ENCODE results near the gene THNSL1. TPM values are rescaled to one million over a fixed set of nuclear protein-coding genes. Genes with fewer than 3 reads are reported as not detected.

The THNSL1 gene
- polyA plus RNA-seq, result 2.8 and 5.1 TPM in 2 replicates
- polyA minus RNA-seq, result 9.6 and 11.2 TPM in 2 replicates

GRCh38 chr10:25016376-25017153, at the start of gene THNSL1:
Gene THNSL1 (plus strand): TSS chr10:25016612. CDS start chr10:25023224, 6,612 bp downstream.
- H4K20me1 ChIP-seq (ENCODE audit: insufficient read depth), result no peaks in the 10 kb centered on the region
- H3K79me2 ChIP-seq (replicated peaks; ENCODE audit: insufficient read depth, low read length), result peaks cover 5% of the 10 kb centered on the region
- H3K9me2 ChIP-seq (ENCODE audit: insufficient read depth, low read length), result no peaks in the 10 kb centered on the region
- H3K4me3 ChIP-seq (ENCODE audit: low read length), result peak within 1 kb of the TSS; percentile 82
- peak within 1 kb of the TSS; percentile 85 for H3K4me2 ChIP-seq (ENCODE audit: low read length)
- H3K9ac ChIP-seq (ENCODE audit: low read length), result peak within 1 kb of the TSS; percentile 71
- no peaks in the 10 kb centered on the region for H3K27me3 ChIP-seq (ENCODE audit: insufficient read depth, low read depth, low read length)
- H2AFZ ChIP-seq (ENCODE audit: low read depth, low read length), result peak within 1 kb of the TSS; percentile 76
- H3K9me3 ChIP-seq (ENCODE audit: low read length), result no peaks in the 10 kb centered on the region
- TF ChIP-seq SMC3 (conservative IDR thresholded peaks at IDR 0.05; ENCODE audit: poor library complexity) (peak; percentile 47), RAD21 (conservative IDR thresholded peaks at IDR 0.05) (peak; percentile 53), POLR2AphosphoS5 (IDR thresholded peaks at IDR 0.05) (peak; percentile 91), EP300 (conservative IDR thresholded peaks at IDR 0.05; ENCODE audit: poor library complexity, severe bottlenecking) (no peak), EZH2 (IDR thresholded peaks at IDR 0.05; ENCODE audit: borderline replicate concordance, insufficient read depth, low read length, poor library complexity, severe bottlenecking) (no peak), REST (IDR thresholded peaks at IDR 0.05; ENCODE audit: borderline replicate concordance) (peak; percentile 47), CTCF (IDR thresholded peaks at IDR 0.05; ENCODE audit: poor library complexity, severe bottlenecking) (no peak), MXI1 (conservative IDR thresholded peaks at IDR 0.05; ENCODE audit: poor library complexity, severe bottlenecking) (peak; percentile 99), TAF1 (IDR thresholded peaks at IDR 0.05; ENCODE audit: low read depth) (peak; percentile 54)
- H3K27ac ChIP-seq (ENCODE audit: low read length), result peak within 1 kb of the TSS; percentile 83
- no peaks in the 10 kb centered on the region for H3K36me3 ChIP-seq (ENCODE audit: insufficient read depth, low read length)
- H3F3A ChIP-seq (ENCODE audit: insufficient read depth, low read length, poor library complexity, severe bottlenecking), result peaks cover 5% of the 10 kb centered on the region

GRCh38 chr10:24966962-24967481, 49.4 kb upstream of the THNSL1 start:
- Histone ChIP-seq H3K4me2 (ENCODE audit: low read length) (no peak overlapping the region), H3K79me2 (replicated peaks; ENCODE audit: insufficient read depth, low read length) (no peaks in the 10 kb centered on the region), H3K27me3 (ENCODE audit: insufficient read depth, low read depth, low read length) (no peaks in the 10 kb centered on the region), H4K20me1 (ENCODE audit: insufficient read depth) (no peaks in the 10 kb centered on the region), H3K36me3 (ENCODE audit: insufficient read depth, low read length) (no peaks in the 10 kb centered on the region), H2AFZ (ENCODE audit: low read depth, low read length) (no peak overlapping the region), H3K4me3 (ENCODE audit: low read length) (no peak overlapping the region), H3K9me2 (ENCODE audit: insufficient read depth, low read length) (no peaks in the 10 kb centered on the region), H3F3A (ENCODE audit: insufficient read depth, low read length, poor library complexity, severe bottlenecking) (no peaks in the 10 kb centered on the region), H3K27ac (ENCODE audit: low read length) (no peak overlapping the region), H3K9me3 (ENCODE audit: low read length) (no peaks in the 10 kb centered on the region), H3K9ac (ENCODE audit: low read length) (no peak overlapping the region)
- TF ChIP-seq MXI1 (conservative IDR thresholded peaks at IDR 0.05; ENCODE audit: poor library complexity, severe bottlenecking) (no peak), POLR2AphosphoS5 (IDR thresholded peaks at IDR 0.05) (no peak), CTCF (IDR thresholded peaks at IDR 0.05; ENCODE audit: poor library complexity, severe bottlenecking) (no peak), EZH2 (IDR thresholded peaks at IDR 0.05; ENCODE audit: borderline replicate concordance, insufficient read depth, low read length, poor library complexity, severe bottlenecking) (no peak), TAF1 (IDR thresholded peaks at IDR 0.05; ENCODE audit: low read depth) (no peak), RAD21 (conservative IDR thresholded peaks at IDR 0.05) (no peak), EP300 (conservative IDR thresholded peaks at IDR 0.05; ENCODE audit: poor library complexity, severe bottlenecking) (no peak), REST (IDR thresholded peaks at IDR 0.05; ENCODE audit: borderline replicate concordance) (no peak), SMC3 (conservative IDR thresholded peaks at IDR 0.05; ENCODE audit: poor library complexity) (no peak)
